Thoracic aorta (tissue), 2 donors: ENCODE results near the gene NR1D2. TPM values are rescaled to one million over a fixed set of nuclear protein-coding genes. Genes with fewer than 3 reads are reported as not detected.
A peak's percentile ranks its signal among the peaks of the same experiment; 100 is the strongest.
"Not testable (repeated sequence)": the region's sequence is repeated elsewhere in the genome, so short reads cannot be mapped to it uniquely, and the experiment has no call there.

Source experiments
- ATAC-seq: fragments of 150-250 bp; one replicate; pipeline ENCODE4 v1.8.0; 2017; ENCODE audit warnings: low read depth; ENCODE audit not compliant: insufficient number of reproducible peaks, low FRiP score
- DNase-seq: peaks from one replicate; pipeline ENCODE4 v3.0.0-alpha.2; 2020; ENCODE audit warnings: low spot score
- H3K27ac ChIP-seq, 2 donors: fragments of 200-600 bp; sonication (generic); 1 replicate in 1 of 2; 2 replicates in 1 of 2; pipeline ENCODE4 v1.5.1; 2016; ENCODE audit warnings: mild to moderate bottlenecking in 2 of 2, moderate library complexity in 2 of 2
- H3K27me3 ChIP-seq: fragments of 200-600 bp; sonication (generic); replicated peaks from 2 replicates; pipeline ENCODE4 v1.6.0; 2016; ENCODE audit warnings: mild to moderate bottlenecking; ENCODE audit not compliant: insufficient read depth
- H3K36me3 ChIP-seq: fragments of 200-600 bp; sonication (generic); one replicate; pipeline ENCODE4 v1.5.1; 2016
- H3K4me1 ChIP-seq, 2 donors: fragments of 200-600 bp; sonication (generic); 1 replicate in 1 of 2; 2 replicates in 1 of 2; pipeline versions ENCODE4 v1.5.1 to v1.6.0; 2016; ENCODE audit warnings: low read depth in 2 of 2, mild to moderate bottlenecking in 1 of 2; ENCODE audit not compliant: control insufficient read depth in 1 of 2
- H3K4me3 ChIP-seq: fragments of 200-600 bp; sonication (generic); 2 replicates; pipeline ENCODE4 v1.5.1; 2016; ENCODE audit warnings: mild to moderate bottlenecking
- H3K9me3 ChIP-seq: fragments of 200-600 bp; sonication (generic); 2 replicates; pipeline ENCODE4 v1.5.1; 2016
- CTCF ChIP-seq: fragments of 200-600 bp; sonication (generic); IDR thresholded peaks from one replicate; pipeline ENCODE4 v1.5.1; 2019; ENCODE audit warnings: antibody characterized with exemption
- total RNA-seq, 2 donors: library from RNA; depleted of rRNA; stranded (reverse); fragments of >200 nt; gene quantifications; one replicate each; pipeline versions ENCODE4 v1.1.0 to v1.2.3, GENCODE V29; 2016

NR1D2 gene
- total RNA-seq, 2 donors from 2014 or later = 33.0 to 41.6 TPM

GRCh38 chr3:24002129-24002528, 57.0 kb downstream of the NR1D2 start:
- peaks cover 0 to 7% of the 10 kb centered on the region in 2 donors for H3K4me1 ChIP-seq
- no peaks in the 10 kb centered on the region for H3K9me3 ChIP-seq
- TF ChIP-seq CTCF = no peak
- no peaks in the 10 kb centered on the region for H3K36me3 ChIP-seq
- H3K4me3 ChIP-seq = no peak overlapping the region
- peak overlapping the region; percentile 54 to 63 for H3K27ac ChIP-seq
- no peaks in the 10 kb centered on the region for H3K27me3 ChIP-seq
- ATAC-seq (no peak), DNase-seq (no peak)

- H3K27me3 ChIP-seq = no peaks in the 10 kb centered on the region
- H3K27ac ChIP-seq = peak overlapping the region in 1 of 2 donors; percentile 63
- H3K36me3 ChIP-seq = no peaks in the 10 kb centered on the region
- H3K9me3 ChIP-seq = no peaks in the 10 kb centered on the region
- H3K4me1 ChIP-seq = peaks cover 0 to 7% of the 10 kb centered on the region in 2 donors
- ATAC-seq (no peak), DNase-seq (no peak)
- no peak overlapping the region for H3K4me3 ChIP-seq
- TF ChIP-seq CTCF = no peak
Measured at GRCh38 chr3:24003466-24003865, 58.4 kb downstream of the NR1D2 start.

GRCh38 chr3:24004171-24004938, 59.3 kb downstream of the NR1D2 start:
- no peak for DNase-seq

GRCh38 chr3:24005669-24006068, 60.6 kb downstream of the NR1D2 start:
- no peak overlapping the region for H3K27ac ChIP-seq
- no peak for TF ChIP-seq CTCF
- no peaks in the 10 kb centered on the region for H3K36me3 ChIP-seq
- ATAC-seq = no peak
- no peak for DNase-seq
- no peaks in the 10 kb centered on the region for H3K27me3 ChIP-seq
- H3K9me3 ChIP-seq = no peaks in the 10 kb centered on the region
- no peaks in the 10 kb centered on the region for H3K4me1 ChIP-seq
- no peak overlapping the region for H3K4me3 ChIP-seq

More at GRCh38 chr3:24004171-24004938, 59.3 kb downstream of the NR1D2 start:
- H3K9me3 ChIP-seq = no peaks in the 10 kb centered on the region
- TF ChIP-seq CTCF = no peak
- H3K27me3 ChIP-seq = no peaks in the 10 kb centered on the region
- no peak for ATAC-seq
- no peak overlapping the region for H3K27ac ChIP-seq
- no peaks in the 10 kb centered on the region for H3K36me3 ChIP-seq
- no peak overlapping the region for H3K4me3 ChIP-seq
- peaks cover 0 to 3% of the 10 kb centered on the region in 2 donors for H3K4me1 ChIP-seq

GRCh38 chr3:24010834-24011233, 65.7 kb downstream of the NR1D2 start:
- not testable (repeated sequence) for H3K9me3 ChIP-seq, H3K4me1 ChIP-seq, H3K4me3 ChIP-seq, H3K27ac ChIP-seq, ATAC-seq, H3K36me3 ChIP-seq, DNase-seq, H3K27me3 ChIP-seq
